ENCODE results near the gene CARD19.
A peak's percentile ranks its signal among the peaks of the same experiment; 100 is the strongest.
"Not testable (repeated sequence)": the region's sequence is repeated elsewhere in the genome, so short reads cannot be mapped to it uniquely, and the experiment has no call there.

Gene CARD19

GRCh38 chr9:93096811-93097382 lies 880 bp downstream of the CARD19 start:
- in situ Hi-C loops (cut with MboI; ENCODE audit: low sequenced_read_pairs) = no loop called here
- no peaks in the 10 kb centered on the region for H3K27me3 ChIP-seq (ENCODE audit: low read depth)
- H3K4me1 ChIP-seq = peaks cover 11% of the 10 kb centered on the region
- DNase-seq (ENCODE audit: low spot score in 2 of 2) = no peak
- no peaks in the 10 kb centered on the region; the same call in 1 of the 2 replicates for H3K36me3 ChIP-seq (replicated peaks)
- H3K4me3 ChIP-seq = peak overlapping the region; percentile 65
- no peaks in the 10 kb centered on the region for H3K9me3 ChIP-seq

GRCh38 chr9:93097511-93098201 lies 1.6 kb downstream of the CARD19 start:
- DNase-seq (ENCODE audit: low spot score in 2 of 2) = no peak
- H3K4me1 ChIP-seq = peaks cover 11% of the 10 kb centered on the region

GRCh38 chr9:93098236-93098946 lies 2.4 kb downstream of the CARD19 start:
- in situ Hi-C loops (cut with MboI; ENCODE audit: low sequenced_read_pairs) = no loop called here
- Histone ChIP-seq H3K4me1 (peaks cover 11% of the 10 kb centered on the region), H3K4me3 (no peak overlapping the region), H3K27me3 (ENCODE audit: low read depth) (no peaks in the 10 kb centered on the region), H3K36me3 (replicated peaks) (no peaks in the 10 kb centered on the region; the same call in 1 of the 2 replicates), H3K9me3 (no peaks in the 10 kb centered on the region)
- no peak for DNase-seq (ENCODE audit: low spot score in 2 of 2)

More at GRCh38 chr9:93097511-93098201, 1.6 kb downstream of the CARD19 start:
- no peaks in the 10 kb centered on the region for H3K27me3 ChIP-seq (ENCODE audit: low read depth)
- H3K4me3 ChIP-seq = peak overlapping the region; percentile 65
- no peaks in the 10 kb centered on the region for H3K9me3 ChIP-seq
- in situ Hi-C loops (cut with MboI; ENCODE audit: low sequenced_read_pairs) = no loop called here
- H3K36me3 ChIP-seq (replicated peaks) = no peaks in the 10 kb centered on the region; the same call in 1 of the 2 replicates

- Histone ChIP-seq H3K27me3 (ENCODE audit: low read depth) (no peaks in the 10 kb centered on the region), H3K4me1 (peaks cover 11% of the 10 kb centered on the region), H3K9me3 (no peaks in the 10 kb centered on the region), H3K4me3 (no peak overlapping the region), H3K36me3 (replicated peaks) (no peaks in the 10 kb centered on the region; the same call in 1 of the 2 replicates)
- no peak for DNase-seq (ENCODE audit: low spot score in 2 of 2)
- in situ Hi-C loops (cut with MboI; ENCODE audit: low sequenced_read_pairs) = no loop called here
Observed at GRCh38 chr9:93099551-93100275, 3.7 kb downstream of the CARD19 start.

- H3K4me3 ChIP-seq = no peak overlapping the region
Observed at GRCh38 chr9:93100276-93100636, 4.2 kb downstream of the CARD19 start.

GRCh38 chr9:93101086-93101485 lies 5.1 kb downstream of the CARD19 start:
- H3K4me3 ChIP-seq; DNase-seq (ENCODE audit: low spot score in 2 of 2); in situ Hi-C loops (cut with MboI; ENCODE audit: low sequenced_read_pairs); H3K9me3 ChIP-seq; H3K36me3 ChIP-seq (replicated peaks); H3K27me3 ChIP-seq (ENCODE audit: low read depth); H3K4me1 ChIP-seq: not testable (repeated sequence)

More at GRCh38 chr9:93100276-93100636, 4.2 kb downstream of the CARD19 start:
- Histone ChIP-seq H3K9me3 (no peaks in the 10 kb centered on the region), H3K27me3 (ENCODE audit: low read depth) (no peaks in the 10 kb centered on the region), H3K4me1 (peaks cover 7% of the 10 kb centered on the region), H3K36me3 (replicated peaks) (no peaks in the 10 kb centered on the region; the same call in 1 of the 2 replicates)
- in situ Hi-C loops (cut with MboI; ENCODE audit: low sequenced_read_pairs) = no loop called here
- DNase-seq (ENCODE audit: low spot score in 2 of 2) = no peak

GRCh38 chr9:93105620-93106019 lies 9.6 kb downstream of the CARD19 start:
- H3K9me3 ChIP-seq = no peaks in the 10 kb centered on the region
- 0 out of 2 replicates have a peak, but pooled peaks cover 3% of the 10 kb centered on the region for H3K36me3 ChIP-seq (replicated peaks)
- H3K4me1 ChIP-seq = no peaks in the 10 kb centered on the region
- no peaks in the 10 kb centered on the region for H3K27me3 ChIP-seq (ENCODE audit: low read depth)
- no peak overlapping the region for H3K4me3 ChIP-seq
- in situ Hi-C loops (cut with MboI; ENCODE audit: low sequenced_read_pairs) = no loop called here
- no peak for DNase-seq (ENCODE audit: low spot score in 2 of 2)

- Histone ChIP-seq H3K4me1 (no peaks in the 10 kb centered on the region), H3K27me3 (ENCODE audit: low read depth) (no peaks in the 10 kb centered on the region), H3K9me3 (no peaks in the 10 kb centered on the region), H3K4me3 (no peak overlapping the region), H3K36me3 (replicated peaks) (0 out of 2 replicates have a peak, but pooled peaks cover 3% of the 10 kb centered on the region)
- no peak for DNase-seq (ENCODE audit: low spot score in 2 of 2)
- in situ Hi-C loops (cut with MboI; ENCODE audit: low sequenced_read_pairs) = no loop called here
Observed at GRCh38 chr9:93107151-93107824, 11.3 kb downstream of the CARD19 start.

- Histone ChIP-seq H3K4me1 (no peaks in the 10 kb centered on the region), H3K27me3 (ENCODE audit: low read depth) (no peaks in the 10 kb centered on the region), H3K4me3 (no peak overlapping the region), H3K36me3 (replicated peaks) (0 out of 2 replicates have a peak, but pooled peaks cover 3% of the 10 kb centered on the region), H3K9me3 (no peaks in the 10 kb centered on the region)
- in situ Hi-C loops (cut with MboI; ENCODE audit: low sequenced_read_pairs) = no loop called here
- DNase-seq (ENCODE audit: low spot score in 2 of 2) = no peak
Observed at GRCh38 chr9:93107825-93108161, 11.8 kb downstream of the CARD19 start.

GRCh38 chr9:93108291-93109041 lies 12.4 kb downstream of the CARD19 start:
- Histone ChIP-seq H3K4me1 (no peaks in the 10 kb centered on the region), H3K4me3 (no peak overlapping the region), H3K27me3 (ENCODE audit: low read depth) (no peaks in the 10 kb centered on the region), H3K9me3 (no peaks in the 10 kb centered on the region), H3K36me3 (replicated peaks) (0 out of 2 replicates have a peak, but pooled peaks cover 3% of the 10 kb centered on the region)
- in situ Hi-C loops (cut with MboI; ENCODE audit: low sequenced_read_pairs) = no loop called here
- DNase-seq (ENCODE audit: low spot score in 2 of 2) = no peak

GRCh38 chr9:93110311-93110855 lies 14.4 kb downstream of the CARD19 start:
- Histone ChIP-seq H3K27me3 (ENCODE audit: low read depth) (no peaks in the 10 kb centered on the region), H3K4me3 (no peak overlapping the region), H3K4me1 (no peaks in the 10 kb centered on the region), H3K36me3 (replicated peaks) (0 out of 2 replicates have a peak, but pooled peaks cover 3% of the 10 kb centered on the region), H3K9me3 (no peaks in the 10 kb centered on the region)
- in situ Hi-C loops (cut with MboI; ENCODE audit: low sequenced_read_pairs) = no loop called here
- no peak for DNase-seq (ENCODE audit: low spot score in 2 of 2)

GRCh38 chr9:93111001-93111370 lies 15.0 kb downstream of the CARD19 start:
- in situ Hi-C loops (cut with MboI; ENCODE audit: low sequenced_read_pairs) = no loop called here
- Histone ChIP-seq H3K4me1 (no peaks in the 10 kb centered on the region), H3K4me3 (no peak overlapping the region), H3K9me3 (no peaks in the 10 kb centered on the region), H3K27me3 (ENCODE audit: low read depth) (no peaks in the 10 kb centered on the region), H3K36me3 (replicated peaks) (0 out of 2 replicates have a peak, but pooled peaks cover 3% of the 10 kb centered on the region)
- no peak for DNase-seq (ENCODE audit: low spot score in 2 of 2)
